ENCODE measurements around the gene STX8.
A peak's percentile ranks its signal among the peaks of the same experiment; 100 is the strongest.

Gene STX8

DNA sequence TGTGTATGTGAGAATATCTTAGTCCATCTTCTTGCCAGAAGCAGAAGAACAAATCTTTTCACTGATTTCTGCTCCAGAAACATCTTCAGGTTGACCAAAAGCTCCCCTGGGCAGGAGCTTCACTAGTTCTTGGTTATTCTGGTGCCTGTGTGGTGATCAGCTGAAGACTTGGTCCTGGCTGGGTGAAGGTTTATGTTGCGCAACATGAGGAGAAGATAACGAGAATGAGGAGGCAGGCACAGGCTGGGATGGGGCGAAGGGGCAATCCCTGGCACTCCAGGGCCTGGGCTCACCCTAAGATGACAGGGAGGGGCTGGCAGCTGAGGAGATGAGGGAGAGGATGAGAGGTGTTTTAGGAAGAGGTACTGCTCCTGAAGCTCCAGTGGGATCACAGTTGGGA lies 322.3 kb downstream of the STX8 start:
- Mint-ChIP-seq H3K9me3 (no peaks in the 10 kb centered on the region), H3K4me3 (no peak overlapping the region), H3K36me3 (ENCODE audit: low read depth) (peaks cover 4% of the 10 kb centered on the region), H3K27me3 (ENCODE audit: low read depth) (peaks cover 6% of the 10 kb centered on the region), H3K27ac (peak overlapping the region in 1 of 3 experiments; percentile 13), H3K4me1 (peaks cover 31% of the 10 kb centered on the region)
- TF ChIP-seq, protein P1, sequence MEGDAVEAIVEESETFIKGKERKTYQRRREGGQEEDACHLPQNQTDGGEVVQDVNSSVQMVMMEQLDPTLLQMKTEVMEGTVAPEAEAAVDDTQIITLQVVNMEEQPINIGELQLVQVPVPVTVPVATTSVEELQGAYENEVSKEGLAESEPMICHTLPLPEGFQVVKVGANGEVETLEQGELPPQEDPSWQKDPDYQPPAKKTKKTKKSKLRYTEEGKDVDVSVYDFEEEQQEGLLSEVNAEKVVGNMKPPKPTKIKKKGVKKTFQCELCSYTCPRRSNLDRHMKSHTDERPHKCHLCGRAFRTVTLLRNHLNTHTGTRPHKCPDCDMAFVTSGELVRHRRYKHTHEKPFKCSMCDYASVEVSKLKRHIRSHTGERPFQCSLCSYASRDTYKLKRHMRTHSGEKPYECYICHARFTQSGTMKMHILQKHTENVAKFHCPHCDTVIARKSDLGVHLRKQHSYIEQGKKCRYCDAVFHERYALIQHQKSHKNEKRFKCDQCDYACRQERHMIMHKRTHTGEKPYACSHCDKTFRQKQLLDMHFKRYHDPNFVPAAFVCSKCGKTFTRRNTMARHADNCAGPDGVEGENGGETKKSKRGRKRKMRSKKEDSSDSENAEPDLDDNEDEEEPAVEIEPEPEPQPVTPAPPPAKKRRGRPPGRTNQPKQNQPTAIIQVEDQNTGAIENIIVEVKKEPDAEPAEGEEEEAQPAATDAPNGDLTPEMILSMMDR (IDR thresholded peaks at IDR 0.05; ENCODE audit: unreplicated experiment in 3 of 3), result no peak

DNA sequence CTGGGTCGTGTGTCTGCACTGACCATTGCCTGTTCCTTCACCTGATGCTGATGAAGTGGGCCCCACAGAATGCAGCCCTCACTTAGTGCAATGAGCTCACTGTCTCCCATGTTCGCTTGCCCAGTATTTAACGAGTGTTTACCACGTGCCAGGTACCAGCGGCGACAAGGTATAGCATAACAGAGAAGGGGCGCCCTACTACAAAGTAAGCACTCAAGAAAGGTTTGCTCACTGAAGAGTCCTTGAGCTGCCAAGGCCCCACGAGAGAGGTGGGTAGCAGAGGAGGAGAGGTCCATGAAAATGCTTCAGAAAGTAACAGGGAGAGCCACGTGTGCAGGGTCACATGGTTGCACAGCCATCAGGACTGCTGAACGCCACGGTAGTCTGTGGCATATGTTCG lies 324.3 kb downstream of the STX8 start:
- H3K27ac Mint-ChIP-seq, result no peak overlapping the region
- no peak overlapping the region for H3K4me3 Mint-ChIP-seq
- H3K9me3 Mint-ChIP-seq, result no peaks in the 10 kb centered on the region
- peaks cover 5% of the 10 kb centered on the region for H3K27me3 Mint-ChIP-seq (ENCODE audit: low read depth)
- H3K4me1 Mint-ChIP-seq, result peaks cover 15% of the 10 kb centered on the region
- TF ChIP-seq, protein P1 (IDR thresholded peaks at IDR 0.05; ENCODE audit: unreplicated experiment in 3 of 3), result no peak
- peaks cover 4% of the 10 kb centered on the region for H3K36me3 Mint-ChIP-seq (ENCODE audit: low read depth)

DNA sequence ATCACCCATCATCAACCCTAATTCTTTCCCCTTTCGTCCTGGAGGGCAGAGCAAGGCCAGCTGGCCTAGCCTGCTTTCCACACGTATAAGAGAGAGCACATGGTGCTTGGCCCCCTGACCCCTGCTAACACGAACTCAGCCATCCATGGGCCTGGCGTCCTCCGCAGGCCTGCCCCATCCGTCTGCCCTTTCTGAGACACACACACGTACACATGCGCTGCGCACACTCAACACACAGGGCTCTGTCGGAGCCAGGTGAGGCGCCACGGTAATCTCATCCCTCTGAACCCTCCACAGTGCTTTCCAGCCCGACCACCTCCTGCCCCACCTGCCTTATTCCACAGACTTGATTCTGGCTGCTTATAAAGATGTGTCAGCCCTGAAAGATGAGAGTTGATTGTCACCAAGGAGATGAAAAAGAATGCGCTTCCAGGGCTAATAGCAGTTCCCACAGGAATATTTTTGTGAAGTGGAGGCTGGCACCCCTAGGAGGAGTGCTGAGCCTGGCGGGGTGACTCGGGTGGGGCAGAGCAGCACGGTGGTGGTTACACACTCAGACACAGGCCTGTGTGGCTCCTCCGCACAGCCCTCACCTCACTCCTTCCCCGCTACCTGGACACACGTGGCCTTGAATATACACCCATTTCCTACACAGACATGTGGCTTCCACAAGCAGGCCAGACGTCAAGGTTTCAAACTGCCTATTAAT lies 326.2 kb downstream of the STX8 start:
- H3K27ac Mint-ChIP-seq, result no peak overlapping the region
- H3K4me3 Mint-ChIP-seq, result no peak overlapping the region
- no peaks in the 10 kb centered on the region for H3K9me3 Mint-ChIP-seq
- peaks cover 4% of the 10 kb centered on the region for H3K36me3 Mint-ChIP-seq (ENCODE audit: low read depth)
- TF ChIP-seq, protein P1 (IDR thresholded peaks at IDR 0.05; ENCODE audit: unreplicated experiment in 3 of 3), result no peak
- H3K4me1 Mint-ChIP-seq, result peaks cover 3% of the 10 kb centered on the region
- H3K27me3 Mint-ChIP-seq (ENCODE audit: low read depth), result peaks cover 5% of the 10 kb centered on the region

DNA sequence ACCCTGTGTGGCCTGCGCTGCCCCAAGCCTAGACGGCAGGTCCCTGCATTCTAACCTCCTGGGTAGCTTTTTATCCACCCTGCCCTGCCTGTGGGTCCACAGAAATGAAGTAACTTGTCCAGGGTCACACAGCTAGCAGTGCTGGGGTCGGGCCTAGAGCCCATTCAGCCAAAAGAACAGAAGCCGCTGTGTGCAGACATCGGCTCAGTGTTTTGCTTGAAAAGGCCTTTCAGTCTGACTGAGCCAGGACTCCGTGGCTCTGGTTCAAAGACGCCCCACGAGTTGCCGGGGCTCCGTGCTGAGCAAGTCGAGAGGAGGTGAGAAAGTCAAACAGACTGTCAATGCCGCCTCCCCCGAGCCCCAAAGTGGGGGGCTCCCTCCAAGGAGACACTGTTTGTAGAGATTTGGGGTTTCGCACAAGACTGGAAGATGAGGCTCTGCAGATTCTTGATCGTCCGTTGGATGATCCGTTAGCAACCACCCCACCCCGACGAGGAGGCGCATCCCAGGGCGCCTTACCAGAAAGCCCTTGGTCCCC lies 328.1 kb downstream of the STX8 start:
- Mint-ChIP-seq H3K36me3 (ENCODE audit: low read depth) (peaks cover 4% of the 10 kb centered on the region), H3K27ac (peak overlapping the region in 1 of 3 experiments; percentile 26), H3K4me1 (peaks cover 20% of the 10 kb centered on the region), H3K9me3 (no peaks in the 10 kb centered on the region), H3K27me3 (ENCODE audit: low read depth) (no peaks in the 10 kb centered on the region), H3K4me3 (no peak overlapping the region)
- TF ChIP-seq, protein P1 (IDR thresholded peaks at IDR 0.05; ENCODE audit: unreplicated experiment in 3 of 3), result no peak

DNA sequence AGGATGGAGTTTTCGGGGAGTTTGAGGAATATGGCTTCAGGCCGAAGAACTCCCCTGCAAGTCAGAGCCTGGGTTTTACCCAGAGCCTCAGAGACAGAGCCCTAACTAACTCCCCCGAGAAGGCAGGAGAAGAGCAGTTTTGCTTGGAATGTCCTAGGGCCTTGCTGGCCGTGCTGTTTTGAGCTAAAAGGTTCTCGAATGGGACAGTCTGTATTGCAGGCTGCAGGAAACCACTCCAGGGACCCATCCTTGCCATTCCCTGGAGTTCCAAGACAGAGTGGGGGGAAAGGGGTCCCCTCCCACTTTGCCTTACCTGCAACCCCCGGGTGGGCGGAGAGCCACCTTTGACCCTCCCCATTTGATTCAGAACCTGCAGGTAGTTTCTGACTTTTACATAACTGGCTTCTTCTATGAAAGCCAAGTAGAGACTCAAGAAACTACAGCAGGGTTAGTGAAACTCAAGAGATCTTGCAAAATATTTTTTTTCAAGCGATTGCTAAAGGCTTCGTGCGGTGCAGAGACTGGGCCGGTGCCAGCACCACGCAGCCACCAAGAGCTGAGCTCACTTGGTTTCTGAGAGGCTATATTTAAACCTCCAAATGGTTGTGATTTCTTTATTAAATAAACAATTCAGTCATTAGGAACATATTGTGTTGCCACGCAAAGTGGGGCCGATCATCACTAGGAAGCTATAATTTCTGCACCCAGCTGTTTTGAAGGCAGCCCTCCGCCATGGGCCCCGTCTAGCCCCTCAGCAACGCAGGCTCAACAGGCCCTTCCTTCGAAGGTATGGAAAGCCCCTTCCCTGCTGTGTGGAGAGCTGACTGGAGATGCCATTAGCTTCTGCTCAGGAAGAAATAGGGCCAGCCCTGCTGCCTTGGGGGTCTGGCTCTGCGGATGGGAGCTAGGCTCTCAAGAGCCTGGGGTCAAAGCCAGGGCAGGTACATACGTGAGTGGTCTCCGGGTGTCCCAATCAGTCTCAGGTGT lies 331.3 kb downstream of the STX8 start:
- TF ChIP-seq, protein P1 (IDR thresholded peaks at IDR 0.05; ENCODE audit: unreplicated experiment in 3 of 3), result no peak
- Mint-ChIP-seq H3K9me3 (no peaks in the 10 kb centered on the region), H3K27me3 (ENCODE audit: low read depth) (peaks cover 1% of the 10 kb centered on the region), H3K36me3 (ENCODE audit: low read depth) (peaks cover 3% of the 10 kb centered on the region), H3K4me1 (peaks cover 41% of the 10 kb centered on the region), H3K4me3 (no peak overlapping the region), H3K27ac (peak overlapping the region; percentile 22 to 84 (median 81))

Measured in nephron (organoid).